Thymus (tissue), 11 donors: ENCODE results near the gene ADRM1. TPM values are rescaled to one million over a fixed set of nuclear protein-coding genes. Genes with fewer than 3 reads are reported as not detected.

Experiments used
- DNase-seq, 9 donors: peaks; one replicate each; pipeline ENCODE4 v3.0.0-alpha.2; 2013; ENCODE audit warnings: low spot score in 9 of 9, low read depth in 6 of 9, missing footprints in 1 of 9
- H3K27ac ChIP-seq, 2 donors: one replicate each; pipeline ENCODE4 v1.5.1; 2013; ENCODE audit warnings: control low read depth in 1 of 2, low read depth in 1 of 2, low read length in 1 of 2, mild to moderate bottlenecking in 1 of 2, moderate library complexity in 1 of 2
- H3K27me3 ChIP-seq, 2 donors: one replicate each; pipeline ENCODE4 v1.5.1; 2013; ENCODE audit warnings: low read length in 1 of 2; ENCODE audit not compliant: control insufficient read depth in 2 of 2, insufficient read depth in 1 of 2
- H3K36me3 ChIP-seq, 2 donors: one replicate each; pipeline ENCODE4 v1.5.1; 2013; ENCODE audit warnings: low read length in 1 of 2, mild to moderate bottlenecking in 1 of 2, moderate library complexity in 1 of 2; ENCODE audit not compliant: control insufficient read depth in 2 of 2, insufficient read depth in 2 of 2
- H3K4me1 ChIP-seq, 2 donors: one replicate each; pipeline ENCODE4 v1.5.1; 2013; ENCODE audit warnings: low read length in 2 of 2; ENCODE audit not compliant: control insufficient read depth in 2 of 2, insufficient read depth in 2 of 2
- H3K4me3 ChIP-seq, 2 donors: one replicate each; pipeline ENCODE4 v1.5.1; 2013; ENCODE audit warnings: low read length in 2 of 2, control low read depth in 1 of 2, mild to moderate bottlenecking in 1 of 2
- H3K9me3 ChIP-seq, 2 donors: one replicate each; pipeline ENCODE4 v1.5.1; 2013; ENCODE audit warnings: low read length in 1 of 2, mild to moderate bottlenecking in 1 of 2; ENCODE audit not compliant: control insufficient read depth in 2 of 2, insufficient read depth in 1 of 2
- WGBS: extraction: QIAGEN DNeasy Blood & Tissue Kit; methylation state at CpG from one replicate; pipeline ENCODE4 v1.1.7; 2013; 5-methylcytosine and 5-hydroxymethylcytosine counted together
- polyA plus RNA-seq: library from polyadenylated mRNA; stranded (reverse); fragments of 200-250 nt; gene quantifications from one replicate; pipeline ENCODE4 v1.2.3, GENCODE V29; 2013
- total RNA-seq: library from RNA; stranded (reverse); fragments of 120-200 nt; gene quantifications from one replicate; pipeline ENCODE4 v1.2.4, GENCODE V29; 2013
- donor health status: healthy.

Gene ADRM1
- total and polyA plus RNA-seq, 2 donors = 71.5 to 80.9 TPM

DNA sequence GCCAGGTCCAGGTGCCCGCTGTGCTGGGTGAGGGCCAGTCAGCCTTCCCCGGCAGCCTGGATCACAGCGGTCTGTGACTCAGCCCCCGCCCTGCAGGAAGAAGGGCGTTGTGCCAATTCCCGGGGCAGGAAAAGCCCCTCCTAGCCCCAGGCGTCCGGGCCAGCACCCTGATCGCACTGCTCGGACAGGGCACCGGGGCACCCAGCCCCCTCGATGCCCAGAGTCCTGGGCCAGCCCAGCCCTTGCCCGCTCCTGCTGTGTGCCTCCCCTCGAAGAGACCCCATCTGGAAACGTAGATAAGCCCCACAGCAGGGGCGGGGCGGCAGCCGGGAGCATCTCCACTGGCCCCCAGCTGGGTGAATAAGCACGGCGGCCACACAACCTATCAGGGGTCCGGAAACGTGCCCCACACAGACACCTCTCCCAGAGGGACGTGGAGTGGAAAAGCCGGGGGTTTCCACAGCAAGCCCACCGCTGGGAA is 54.4 kb downstream of the ADRM1 start:
- 39% methylated on average over 25 of the region's 25 CpGs for WGBS
- Histone ChIP-seq H3K4me1 (peaks cover 0 to 25% of the 10 kb centered on the region in 2 donors), H3K36me3 (no peaks in the 10 kb centered on the region), H3K27me3 (peaks cover 0 to 5% of the 10 kb centered on the region in 2 donors), H3K4me3 (no peak overlapping the region), H3K27ac (no peak overlapping the region), H3K9me3 (no peaks in the 10 kb centered on the region)
- DNase-seq = no peak

DNA sequence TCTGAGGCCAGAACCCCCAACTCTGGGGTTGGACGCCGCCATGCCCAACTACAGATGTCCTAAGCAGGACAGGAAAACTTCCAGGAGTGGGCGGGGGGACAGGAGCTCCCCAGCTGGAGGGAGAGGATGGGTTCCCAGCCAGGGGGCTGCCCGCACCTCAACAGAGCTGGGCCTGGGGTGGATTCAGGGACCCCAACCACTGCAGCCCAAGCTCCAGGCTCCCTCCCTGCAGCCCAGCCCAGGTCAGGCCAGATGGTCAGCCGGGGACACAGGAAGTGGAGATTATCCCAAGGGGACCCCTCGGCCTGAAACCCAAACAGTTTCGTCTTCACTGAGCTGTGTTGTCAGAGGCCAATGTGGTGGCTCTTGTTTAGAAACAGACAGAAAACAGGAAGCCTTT is 54.9 kb downstream of the ADRM1 start:
- no peaks in the 10 kb centered on the region for H3K36me3 ChIP-seq
- H3K4me1 ChIP-seq = peaks cover 0 to 25% of the 10 kb centered on the region in 2 donors
- no peaks in the 10 kb centered on the region for H3K9me3 ChIP-seq
- H3K27ac ChIP-seq = peak overlapping the region in 1 of 2 donors; percentile 31
- WGBS = 79% methylated on average over 7 of the region's 7 CpGs
- no peak for DNase-seq
- no peak overlapping the region for H3K4me3 ChIP-seq
- H3K27me3 ChIP-seq = peaks cover 0 to 5% of the 10 kb centered on the region in 2 donors

Other genes with a start within 250 kb of the ADRM1 start
- gene TAF4, start 237.1 kb upstream of the ADRM1 start, total RNA-seq = 3.4 TPM
- 12.0 TPM for gene TAF4, start 237.1 kb upstream of the ADRM1 start, polyA plus RNA-seq
- 29.9 TPM for gene LSM14B, start 180.5 kb upstream of the ADRM1 start, total RNA-seq
- 23.1 TPM for gene LSM14B, start 180.5 kb upstream of the ADRM1 start, polyA plus RNA-seq
- 362 TPM for gene PSMA7, start 159.6 kb upstream of the ADRM1 start, total RNA-seq
- 264 TPM for gene PSMA7, start 159.6 kb upstream of the ADRM1 start, polyA plus RNA-seq
- 6.2 TPM for gene SS18L1, start 159.2 kb upstream of the ADRM1 start, total RNA-seq
- gene SS18L1, start 159.2 kb upstream of the ADRM1 start, polyA plus RNA-seq = 22.3 TPM
- 24.8 TPM for gene MTG2, start 120.0 kb upstream of the ADRM1 start, total RNA-seq
- 47.2 TPM for gene MTG2, start 120.0 kb upstream of the ADRM1 start, polyA plus RNA-seq
- gene HRH3, start 82.7 kb upstream of the ADRM1 start, total RNA-seq = not detected
- 0.05 TPM for gene HRH3, start 82.7 kb upstream of the ADRM1 start, polyA plus RNA-seq
- 17.4 TPM for gene OSBPL2, start 64.5 kb upstream of the ADRM1 start, total RNA-seq
- gene OSBPL2, start 64.5 kb upstream of the ADRM1 start, polyA plus RNA-seq = 27.4 TPM
- 12.8 TPM for gene LAMA5, start 64.3 kb downstream of the ADRM1 start, total RNA-seq
- 155 TPM for gene LAMA5, start 64.3 kb downstream of the ADRM1 start, polyA plus RNA-seq
- 1,987 TPM for gene RPS21, start 84.1 kb downstream of the ADRM1 start, total RNA-seq
- 6,072 TPM for gene RPS21, start 84.1 kb downstream of the ADRM1 start, polyA plus RNA-seq
- gene CABLES2, start 104.3 kb downstream of the ADRM1 start, total RNA-seq = 2.0 TPM
- gene CABLES2, start 104.3 kb downstream of the ADRM1 start, polyA plus RNA-seq = 3.5 TPM
- 0.33 TPM for gene RBBP8NL, start 124.5 kb downstream of the ADRM1 start, total RNA-seq
- gene RBBP8NL, start 124.5 kb downstream of the ADRM1 start, polyA plus RNA-seq = 0.64 TPM
- gene GATA5, start 173.0 kb downstream of the ADRM1 start, total RNA-seq = 0.05 TPM
- gene GATA5, start 173.0 kb downstream of the ADRM1 start, polyA plus RNA-seq = 0.07 TPM